ENCODE measurements around the gene BMP6. TPM values are rescaled to one million over a fixed set of nuclear protein-coding genes. Genes with fewer than 3 reads are reported as not detected.

Gene BMP6
- total RNA-seq, 1 experiment from 2014 or later = 0.28 TPM

- no peak overlapping the region for H3K18ac ChIP-seq (ENCODE audit: insufficient read length, low read depth, low read length)
- Mint-ChIP-seq H3K9me3 (no peaks in the 10 kb centered on the region), H3K4me1 (peaks cover 2 to 3% of the 10 kb centered on the region in 2 experiments; a peak in 2 of 4 replicates), H3K4me3 (no peak overlapping the region), H3K27ac (no peak overlapping the region; a peak in 1 of 7 replicates), H3K27me3 (ENCODE audit: low read depth) (no peaks in the 10 kb centered on the region), H3K36me3 (ENCODE audit: insufficient read depth in 1 of 3, low read depth in 3 of 3) (peaks cover 41 to 76% (median 73%) of the 10 kb centered on the region in 3 experiments; a peak in 6 of 7 replicates)
- H2AFZ ChIP-seq (ENCODE audit: low read length) = no peak overlapping the region
- no peak overlapping the region for H4K91ac ChIP-seq (ENCODE audit: insufficient read length, low read depth, low read length)
- no peak overlapping the region for H3K9ac ChIP-seq (ENCODE audit: extremely low read depth, insufficient read length, low read length)
- H2BK120ac ChIP-seq (ENCODE audit: low read depth, low read length, poor library complexity, severe bottlenecking) = no peak overlapping the region
- H2BK15ac ChIP-seq (ENCODE audit: low read depth, low read length) = no peak overlapping the region
- no peak overlapping the region for H4K5ac ChIP-seq (ENCODE audit: insufficient read length, low read depth, low read length)
- H3K4me2 ChIP-seq (ENCODE audit: insufficient read depth, insufficient read length, low read length) = no peak overlapping the region
- H3K9me3 ChIP-seq (ENCODE audit: control insufficient read depth, low read depth, low read length) = no peaks in the 10 kb centered on the region
- H2AK5ac ChIP-seq (ENCODE audit: insufficient read length, low read length) = no peak overlapping the region
- no peak overlapping the region for H3K23ac ChIP-seq (ENCODE audit: insufficient read length, low read depth, low read length)
- no peaks in the 10 kb centered on the region for H4K20me1 ChIP-seq (ENCODE audit: control insufficient read depth, insufficient read depth, insufficient read length)
- H3K4me1 ChIP-seq (ENCODE audit: insufficient read depth, low read length) = no peaks in the 10 kb centered on the region
- no peaks in the 10 kb centered on the region for H3K79me1 ChIP-seq (ENCODE audit: insufficient read depth, low read depth, low read length, poor library complexity, severe bottlenecking)
- no peak overlapping the region for H2BK12ac ChIP-seq (ENCODE audit: insufficient read length, low read depth, low read length)
- WGBS (ENCODE audit: extremely low coverage, insufficient read length, low lambda C conversion rate) = no CpG with 5 or more reads among the region's 1 CpG
- no peak for TF ChIP-seq CTCF (conservative IDR thresholded peaks at IDR 0.05)
- peaks cover 14% of the 10 kb centered on the region; the same call in 1 of the 2 replicates for H3K79me2 ChIP-seq (ENCODE audit: insufficient read depth, low read length)
- no peak overlapping the region for H3K56ac ChIP-seq (ENCODE audit: insufficient read length, low read depth, low read length)
- H3K27ac ChIP-seq (ENCODE audit: insufficient read length, low read depth, low read length) = no peak overlapping the region
- H2BK20ac ChIP-seq (ENCODE audit: low read depth, low read length, poor library complexity, severe bottlenecking) = no peak overlapping the region
- H3K14ac ChIP-seq (ENCODE audit: insufficient read depth, low read length) = no peak overlapping the region
- H3K27me3 ChIP-seq (ENCODE audit: insufficient read depth, low read length) = no peaks in the 10 kb centered on the region
- no peak overlapping the region for H2BK5ac ChIP-seq (ENCODE audit: insufficient read length, low read length)
- DNase-seq = no peak
- H3T11ph ChIP-seq (ENCODE audit: low read length) = no peak overlapping the region
- no peak overlapping the region for H4K8ac ChIP-seq (replicated peaks; ENCODE audit: insufficient read length, low read depth, low read length)
- no peak overlapping the region for H3K4ac ChIP-seq (ENCODE audit: low read depth, low read length)
- H3K23me2 ChIP-seq (ENCODE audit: insufficient read length, low read depth, low read length, poor library complexity, severe bottlenecking) = no peaks in the 10 kb centered on the region
Measured at GRCh38 chr6:7902867-7903266, 177.0 kb downstream of the BMP6 start.
